H4 (cell line): ENCODE results near the gene BACE2. TPM values are rescaled to one million over a fixed set of nuclear protein-coding genes. Genes with fewer than 3 reads are reported as not detected.
"Not testable (repeated sequence)": the region's sequence is repeated elsewhere in the genome, so short reads cannot be mapped to it uniquely, and the experiment has no call there.

Source experiments
- DNase-seq: peaks from one replicate; pipeline ENCODE4 v3.0.0-alpha.2; 2015; ENCODE audit warnings: low spot score
- total RNA-seq: library from RNA; depleted of rRNA; stranded (reverse); fragments of >200 nt; shearing (Covaris generic); gene quantifications from 2 replicates; pipeline ENCODE4 v1.2.3, GENCODE V29; 2014

Gene BACE2
- total RNA-seq, 1 experiment from 2014 or later, result 109 TPM

DNA sequence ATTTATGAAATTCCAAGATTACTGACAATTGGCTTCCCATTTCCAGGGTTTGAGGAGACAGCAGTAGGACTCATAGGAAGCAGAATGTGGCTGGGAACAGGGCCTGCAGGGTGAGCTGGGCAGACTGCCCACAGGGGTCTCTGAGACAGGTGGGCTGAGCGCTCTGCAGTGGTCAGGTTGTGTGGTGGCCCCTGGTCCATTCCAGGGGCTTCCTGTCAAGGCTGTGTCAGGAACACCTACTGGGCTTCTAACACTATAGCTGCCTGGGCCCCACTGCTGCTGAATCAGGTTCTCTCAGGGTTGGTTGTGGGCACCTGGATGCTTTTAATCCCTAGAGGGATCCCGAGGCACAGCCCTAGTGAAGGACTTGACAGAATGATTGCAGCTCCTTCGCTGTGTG is 72.1 kb downstream of the BACE2 start:
- DNase-seq, result no peak

GRCh38 chr21:41241341-41241740 is 73.4 kb downstream of the BACE2 start:
- DNase-seq, result no peak

GRCh38 chr21:41242238-41242829 is 74.4 kb downstream of the BACE2 start:
- no peak for DNase-seq

GRCh38 chr21:41243107-41243506 is 75.1 kb downstream of the BACE2 start:
- no peak for DNase-seq

DNA sequence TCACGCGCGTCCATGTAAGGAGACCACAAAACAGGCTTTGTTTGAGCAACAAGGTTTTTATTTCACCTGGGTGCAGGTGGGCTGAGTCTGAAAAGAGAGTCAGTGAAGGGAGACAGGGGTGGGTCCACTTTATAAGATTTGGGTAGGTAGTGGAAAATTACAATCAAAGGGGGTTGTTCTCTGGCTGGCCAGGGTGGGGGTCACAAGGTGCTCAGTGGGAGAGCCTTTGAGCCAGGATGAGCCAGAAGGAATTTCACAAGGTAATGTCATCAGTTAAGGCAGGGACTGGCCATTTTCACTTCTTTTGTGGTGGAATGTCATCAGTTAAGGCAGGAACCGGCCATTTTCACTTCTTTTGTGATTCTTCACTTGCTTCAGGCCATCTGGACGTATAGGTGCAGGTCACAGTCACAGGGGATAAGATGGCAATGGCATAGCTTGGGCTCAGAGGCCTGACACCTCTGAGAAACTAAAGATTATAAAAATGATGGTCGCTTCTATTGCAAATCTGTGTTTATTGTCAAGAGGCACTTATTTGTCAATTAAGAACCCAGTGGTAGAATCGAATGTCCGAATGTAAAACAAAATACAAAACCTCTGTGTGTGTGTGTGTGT is 76.4 kb downstream of the BACE2 start:
- DNase-seq, result not testable (repeated sequence)

DNA sequence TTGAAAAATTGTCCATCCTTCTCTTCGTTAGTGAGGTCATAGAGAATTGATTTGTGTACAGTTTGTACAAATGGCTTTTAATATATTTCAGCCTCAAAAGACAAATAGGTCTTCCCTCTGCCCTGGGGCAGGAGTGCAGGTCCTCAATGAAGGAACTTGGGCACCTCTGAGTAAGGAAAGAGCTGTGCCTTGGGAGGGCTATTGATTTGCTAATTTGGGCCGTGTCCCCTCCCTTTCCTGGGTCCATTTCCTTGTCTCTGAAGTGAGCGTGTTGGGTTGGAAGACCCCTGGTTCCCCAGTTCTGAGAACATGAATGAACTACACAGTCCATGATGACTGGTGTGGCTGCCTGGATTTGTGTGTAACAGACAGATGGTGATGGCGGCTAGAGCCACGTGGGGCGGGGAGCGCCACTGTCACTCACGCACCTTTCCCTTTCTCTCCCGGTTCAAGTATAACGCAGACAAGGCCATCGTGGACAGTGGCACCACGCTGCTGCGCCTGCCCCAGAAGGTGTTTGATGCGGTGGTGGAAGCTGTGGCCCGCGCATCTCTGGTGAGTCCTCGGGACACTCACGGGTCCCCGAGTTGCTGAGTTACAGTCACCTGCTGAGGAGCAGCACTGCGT is 77.7 kb downstream of the BACE2 start:
- no peak for DNase-seq

- DNase-seq, result no peak
These were observed 78.8 kb downstream of the BACE2 start for GRCh38 chr21:41246808-41247207.

DNA sequence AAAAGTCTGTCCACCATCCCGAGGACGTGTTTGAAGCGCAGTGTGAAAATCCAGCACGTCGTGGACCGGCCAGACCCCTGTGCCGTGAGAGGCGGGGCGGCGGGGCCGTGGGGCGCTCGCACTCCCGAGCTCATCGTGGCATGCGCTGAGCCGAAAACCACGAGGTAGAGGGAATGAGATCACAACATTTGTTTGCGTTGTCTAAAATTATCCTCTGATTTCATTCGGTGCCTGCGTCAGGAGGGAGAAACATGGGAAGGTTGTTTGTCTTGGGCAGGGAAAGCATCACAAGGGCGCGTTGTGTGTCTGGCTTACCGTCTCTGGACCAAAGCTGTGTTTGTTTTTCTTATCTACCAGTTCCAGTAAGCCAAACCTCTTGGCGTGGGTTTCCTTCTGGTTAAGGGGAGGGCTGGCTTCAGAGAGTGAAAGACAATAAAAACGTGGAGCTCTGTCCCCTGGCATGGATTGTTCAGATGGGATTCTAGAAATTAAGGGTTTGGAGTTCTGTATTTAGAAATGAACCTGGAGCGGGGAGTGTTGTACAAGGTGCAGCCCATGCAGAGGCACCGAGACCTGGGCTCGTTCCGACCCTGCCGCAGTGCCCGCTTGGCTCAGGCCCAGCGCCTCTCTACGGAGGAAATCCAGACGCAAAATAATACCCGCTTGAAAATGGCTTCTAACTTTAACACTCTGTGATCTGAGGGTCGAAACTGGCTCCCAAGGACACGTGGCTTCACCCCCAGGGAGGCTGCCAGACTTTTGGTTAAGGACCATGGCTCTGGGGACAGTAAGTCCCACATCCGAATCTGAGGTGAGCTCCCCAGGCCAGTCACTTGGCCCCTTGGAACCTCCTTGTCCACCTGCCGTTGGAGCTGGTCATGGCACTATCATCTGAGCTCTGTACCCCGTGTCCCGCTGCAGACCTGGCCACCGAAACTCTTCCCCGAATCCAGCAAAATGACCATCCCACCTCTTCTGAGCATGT is 79.9 kb downstream of the BACE2 start:
- DNase-seq, result peak; percentile 82

DNA sequence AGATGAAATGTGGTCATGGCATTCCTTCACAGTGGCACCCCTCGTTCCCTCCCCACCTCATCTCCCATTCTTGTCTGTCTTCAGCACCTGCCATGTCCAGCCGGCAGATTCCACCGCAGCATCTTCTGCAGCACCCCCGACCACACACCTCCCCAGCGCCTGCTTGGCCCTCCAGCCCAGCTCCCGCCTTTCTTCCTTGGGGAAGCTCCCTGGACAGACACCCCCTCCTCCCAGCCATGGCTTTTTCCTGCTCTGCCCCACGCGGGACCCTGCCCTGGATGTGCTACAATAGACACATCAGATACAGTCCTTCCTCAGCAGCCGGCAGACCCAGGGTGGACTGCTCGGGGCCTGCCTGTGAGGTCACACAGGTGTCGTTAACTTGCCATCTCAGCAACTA is 81.5 kb downstream of the BACE2 start:
- no peak for DNase-seq

DNA sequence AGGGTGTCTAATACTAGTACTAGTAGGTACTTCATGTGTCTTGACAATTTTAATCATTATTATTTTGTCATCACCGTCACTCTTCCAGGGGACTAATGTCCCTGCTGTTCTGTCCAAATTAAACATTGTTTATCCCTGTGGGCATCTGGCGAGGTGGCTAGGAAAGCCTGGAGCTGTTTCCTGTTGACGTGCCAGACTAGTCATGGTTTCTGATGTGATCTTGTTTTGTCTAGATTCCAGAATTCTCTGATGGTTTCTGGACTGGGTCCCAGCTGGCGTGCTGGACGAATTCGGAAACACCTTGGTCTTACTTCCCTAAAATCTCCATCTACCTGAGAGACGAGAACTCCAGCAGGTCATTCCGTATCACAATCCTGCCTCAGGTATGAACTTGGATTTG is 82.6 kb downstream of the BACE2 start:
- DNase-seq, result no peak

GRCh38 chr21:41251961-41252642 is 84.1 kb downstream of the BACE2 start:
- DNase-seq, result no peak

DNA sequence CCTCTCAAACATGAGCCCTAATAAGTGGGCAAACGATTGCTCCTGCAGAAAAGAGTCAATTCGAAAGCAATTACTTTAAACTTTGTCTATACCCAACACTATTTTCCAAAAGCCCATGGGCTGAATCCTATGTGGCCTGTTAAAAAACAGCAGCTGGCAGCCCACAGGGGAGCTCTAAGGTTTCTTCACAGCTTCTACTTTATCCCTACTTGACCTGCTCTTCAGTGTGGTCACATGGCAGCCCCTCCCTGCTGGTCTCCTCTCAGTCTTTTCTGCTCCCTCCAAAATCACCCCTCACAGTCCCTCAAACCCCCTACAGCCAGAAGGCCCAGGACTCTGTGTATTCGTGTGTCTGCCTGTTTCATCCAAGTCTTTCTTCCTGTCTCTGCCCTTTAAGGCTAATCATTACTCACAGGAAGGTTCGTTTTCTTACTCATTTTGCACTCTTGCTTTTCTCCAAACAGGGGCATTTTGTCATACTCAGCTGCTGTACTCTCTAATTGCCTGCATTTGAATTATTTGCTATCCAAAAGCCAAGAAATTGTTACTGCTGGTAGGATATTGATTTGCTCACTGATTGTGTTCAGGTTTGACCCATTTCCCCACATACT is 86.2 kb downstream of the BACE2 start:
- no peak for DNase-seq

DNA sequence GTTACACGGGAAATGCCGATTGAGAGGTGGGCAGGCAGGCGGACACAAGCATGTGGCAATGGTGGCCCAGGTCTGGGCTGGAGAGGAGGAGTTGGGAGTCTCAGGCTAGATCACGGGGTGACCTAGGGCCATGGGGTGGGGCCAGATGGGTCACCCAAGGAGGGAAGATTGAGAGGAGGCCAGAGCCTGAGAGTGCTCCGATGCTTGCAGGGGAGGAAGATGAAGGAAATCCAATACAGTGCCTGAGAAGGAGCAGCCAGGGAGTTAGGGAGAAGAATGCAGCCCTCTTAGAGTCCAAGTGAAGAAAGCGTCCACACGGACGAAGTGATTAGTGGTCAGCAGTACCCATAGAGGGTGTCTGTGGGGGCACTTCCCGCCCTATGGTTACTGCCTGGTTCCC is 87.2 kb downstream of the BACE2 start:
- no peak for DNase-seq

DNA sequence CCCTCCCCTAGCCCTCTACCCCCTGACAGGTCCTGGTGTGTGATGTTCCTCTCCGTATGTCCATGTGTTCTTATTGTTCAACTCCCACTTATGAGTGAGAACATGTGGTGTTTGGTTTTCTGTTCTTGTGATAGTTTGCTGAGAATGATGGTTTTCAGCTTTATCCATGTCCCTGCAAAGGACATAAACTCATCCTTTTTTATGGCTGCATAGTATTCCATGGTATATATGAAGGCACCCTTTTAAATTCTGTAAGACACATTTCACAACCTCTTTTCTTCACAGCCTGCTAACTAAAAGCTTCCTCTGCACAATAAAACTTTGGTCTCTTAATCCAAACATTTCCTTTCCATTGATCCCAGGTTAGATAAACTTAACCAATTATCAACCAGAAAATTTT is 88.3 kb downstream of the BACE2 start:
- DNase-seq, result not testable (repeated sequence)

DNA sequence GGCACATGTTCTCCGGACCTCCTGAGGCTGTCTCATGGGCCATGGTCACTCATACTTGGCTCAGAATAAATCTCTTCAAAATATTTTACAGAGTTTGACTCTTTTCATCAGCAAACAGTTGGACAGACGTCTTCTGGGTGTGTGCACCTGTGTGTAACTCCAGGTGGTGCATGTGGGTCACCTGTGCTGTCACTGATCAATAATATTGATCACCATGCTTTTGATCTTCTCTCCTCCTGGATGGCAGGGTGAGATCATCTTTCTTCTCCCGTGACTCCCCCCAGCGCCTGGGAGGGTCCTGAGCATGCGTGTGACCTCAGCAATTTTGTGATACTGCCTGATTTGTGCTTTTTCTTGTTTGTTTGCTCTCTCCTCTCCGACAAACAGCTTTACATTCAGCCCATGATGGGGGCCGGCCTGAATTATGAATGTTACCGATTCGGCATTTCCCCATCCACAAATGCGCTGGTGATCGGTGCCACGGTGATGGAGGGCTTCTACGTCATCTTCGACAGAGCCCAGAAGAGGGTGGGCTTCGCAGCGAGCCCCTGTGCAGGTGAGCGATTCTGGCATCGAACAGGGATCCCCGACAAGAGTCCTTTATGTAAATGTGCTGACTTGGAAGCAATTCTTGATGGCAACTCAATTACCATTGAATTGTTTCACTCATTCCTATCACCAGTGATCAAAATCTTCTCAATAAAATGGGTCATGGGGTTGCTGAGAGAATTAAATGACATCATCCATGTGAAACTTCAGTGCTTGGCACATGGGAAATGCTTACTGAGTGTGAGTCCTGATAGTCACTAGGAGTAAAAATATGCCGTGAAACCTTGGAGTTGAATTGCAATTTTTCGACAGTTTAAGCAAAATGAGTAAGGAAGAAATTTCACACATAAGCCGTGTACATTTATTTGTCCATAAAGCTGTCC is 89.1 kb downstream of the BACE2 start:
- DNase-seq, result no peak

GRCh38 chr21:41258617-41259016 is 90.7 kb downstream of the BACE2 start:
- no peak for DNase-seq

DNA sequence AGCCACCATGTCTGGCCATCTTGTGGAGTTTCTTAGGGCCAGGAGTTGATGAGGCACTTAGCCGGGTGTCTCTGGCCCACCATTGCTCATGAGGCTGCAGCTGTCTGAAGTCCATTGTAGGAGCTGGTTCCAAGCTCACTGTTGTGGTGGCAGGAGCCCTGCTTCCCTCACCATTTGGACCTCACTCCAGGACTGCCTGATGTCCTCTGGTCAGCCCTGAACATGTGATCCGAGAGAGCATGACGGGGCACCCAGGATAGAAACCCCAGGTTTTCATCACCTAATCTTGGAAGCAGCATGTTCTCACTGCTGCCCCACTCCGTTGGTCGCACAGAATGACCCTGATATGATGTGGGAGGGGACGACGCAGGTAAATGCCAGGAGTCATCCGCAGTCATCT is 92.5 kb downstream of the BACE2 start:
- no peak for DNase-seq

- no peak for DNase-seq
These were observed 99.4 kb downstream of the BACE2 start for GRCh38 chr21:41267346-41267745.

GRCh38 chr21:41269535-41269934 is 101.6 kb downstream of the BACE2 start:
- no peak for DNase-seq

- no peak for DNase-seq
These were observed 109.2 kb downstream of the BACE2 start for GRCh38 chr21:41277196-41277595.
